HUES64 (cell line): ENCODE data around the gene SLC29A4.
"Not testable (repeated sequence)": the region's sequence is repeated elsewhere in the genome, so short reads cannot be mapped to it uniquely, and the experiment has no call there.

Experiments used
- H3K27ac ChIP-seq: 2 replicates; pipeline ENCODE4 v1.7.0; 2013; ENCODE audit warnings: low read depth, low read length, inconsistent platforms
- H3K27me3 ChIP-seq: 2 replicates; pipeline ENCODE4 v1.6.1; 2013; ENCODE audit warnings: mild to moderate bottlenecking, low read length; ENCODE audit not compliant: insufficient read depth
- H3K36me3 ChIP-seq: 2 replicates; pipeline ENCODE4 v1.6.1; 2013; ENCODE audit warnings: mild to moderate bottlenecking, low read length; ENCODE audit not compliant: insufficient read depth
- H3K4me1 ChIP-seq: 2 replicates; pipeline ENCODE4 v1.6.1; 2013; ENCODE audit warnings: mild to moderate bottlenecking, low read length, moderate library complexity; ENCODE audit not compliant: insufficient read depth
- H3K4me3 ChIP-seq: 2 replicates; pipeline ENCODE4 v1.5.1; 2013; ENCODE audit warnings: mild to moderate bottlenecking, low read length, moderate library complexity
- H3K9ac ChIP-seq: 2 replicates; pipeline ENCODE4 v1.6.1; 2013; ENCODE audit warnings: mild to moderate bottlenecking, low read depth, low read length
- H3K9me3 ChIP-seq: 2 replicates; pipeline ENCODE4 v1.6.1; 2013; ENCODE audit warnings: low read depth, low read length; ENCODE audit not compliant: insufficient read depth
- WGBS: fragments of 150-250, 120-280 bp; methylation state at CpG from one replicate; pipeline ENCODE4 v1.1.7; 2013; ENCODE audit warnings: missing lambda C conversion rate; 5-methylcytosine and 5-hydroxymethylcytosine counted together

The SLC29A4 gene

DNA sequence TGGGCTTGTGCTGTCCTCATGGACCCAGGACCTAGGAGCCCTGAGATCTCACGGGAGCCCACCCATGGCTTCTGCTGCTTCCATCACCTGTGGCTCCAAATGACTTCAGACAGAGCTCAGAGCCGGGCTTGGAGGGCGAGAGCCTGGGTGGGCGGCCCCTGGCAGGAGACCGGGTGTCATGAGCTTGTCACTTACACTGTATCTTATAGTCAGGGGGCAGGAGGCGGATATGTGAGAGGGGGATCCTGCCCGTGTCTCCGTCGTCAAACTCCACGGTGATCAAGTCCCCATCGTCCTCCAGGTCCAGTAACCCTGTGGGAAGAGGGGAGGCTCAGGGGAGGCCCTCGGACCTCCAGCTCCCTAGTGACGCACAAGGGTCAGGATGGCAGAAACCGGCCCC, 33.0 kb downstream of the SLC29A4 start:
- no peaks in the 10 kb centered on the region for H3K4me1 ChIP-seq
- peaks cover 12% of the 10 kb centered on the region; the same call in 1 of the 2 replicates for H3K36me3 ChIP-seq
- no peak overlapping the region for H3K9ac ChIP-seq
- WGBS: 96% methylated on average over 14 of the region's 14 CpGs
- no peak overlapping the region for H3K27ac ChIP-seq
- H3K9me3 ChIP-seq: peaks cover 7% of the 10 kb centered on the region; the same call in 1 of the 2 replicates
- H3K4me3 ChIP-seq: no peak overlapping the region
- H3K27me3 ChIP-seq: no peaks in the 10 kb centered on the region

DNA sequence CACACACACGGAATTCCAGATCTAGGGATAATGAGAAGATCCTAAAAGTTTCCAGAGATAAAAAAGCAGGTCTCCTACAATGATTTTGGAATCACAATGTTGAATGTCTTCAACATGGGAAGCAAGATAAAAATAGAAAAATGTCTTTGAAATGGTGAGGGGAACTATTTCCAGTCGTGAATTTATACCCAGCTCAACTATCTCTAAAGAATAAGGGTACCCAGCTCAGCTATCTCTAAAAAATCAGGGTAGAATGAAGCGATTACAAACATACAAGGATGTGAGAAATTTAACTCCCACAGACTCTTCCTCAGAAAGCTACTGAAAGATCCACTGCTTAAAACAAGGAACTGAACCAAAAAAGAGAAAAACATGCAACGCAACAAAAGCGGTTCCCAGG, 35.9 kb downstream of the SLC29A4 start:
- H3K27ac ChIP-seq, H3K9ac ChIP-seq, H3K36me3 ChIP-seq, H3K9me3 ChIP-seq, H3K4me3 ChIP-seq, H3K27me3 ChIP-seq, H3K4me1 ChIP-seq: not testable (repeated sequence)
- WGBS: 98% methylated on average over 3 of the region's 5 CpGs

DNA sequence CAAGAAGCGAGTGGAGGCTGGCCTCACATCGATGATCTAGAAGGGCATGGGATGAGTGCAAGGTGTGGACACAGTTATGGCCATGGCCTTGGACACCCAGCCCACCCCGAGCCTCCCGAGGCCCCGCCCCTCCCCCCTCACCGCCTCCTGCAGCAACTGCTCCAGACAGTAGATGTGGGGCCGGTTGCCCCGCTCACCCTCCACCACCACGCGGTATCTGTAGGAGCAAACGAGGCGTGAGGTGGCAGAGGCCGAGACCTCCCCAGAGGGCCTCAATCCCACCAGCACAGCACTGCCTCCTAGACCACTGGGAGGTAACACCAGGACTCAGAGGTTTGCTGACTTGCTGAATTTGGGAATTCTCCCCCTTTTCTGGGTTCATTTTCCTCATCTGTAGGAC, 37.6 kb downstream of the SLC29A4 start:
- Histone ChIP-seq H3K9me3 (peaks cover 7% of the 10 kb centered on the region; the same call in 1 of the 2 replicates), H3K27ac (no peak overlapping the region), H3K4me3 (no peak overlapping the region), H3K9ac (no peak overlapping the region), H3K27me3 (no peaks in the 10 kb centered on the region), H3K36me3 (peaks cover 9% of the 10 kb centered on the region; the same call in 1 of the 2 replicates), H3K4me1 (no peaks in the 10 kb centered on the region)
- WGBS: 96% methylated on average over 13 of the region's 13 CpGs

DNA sequence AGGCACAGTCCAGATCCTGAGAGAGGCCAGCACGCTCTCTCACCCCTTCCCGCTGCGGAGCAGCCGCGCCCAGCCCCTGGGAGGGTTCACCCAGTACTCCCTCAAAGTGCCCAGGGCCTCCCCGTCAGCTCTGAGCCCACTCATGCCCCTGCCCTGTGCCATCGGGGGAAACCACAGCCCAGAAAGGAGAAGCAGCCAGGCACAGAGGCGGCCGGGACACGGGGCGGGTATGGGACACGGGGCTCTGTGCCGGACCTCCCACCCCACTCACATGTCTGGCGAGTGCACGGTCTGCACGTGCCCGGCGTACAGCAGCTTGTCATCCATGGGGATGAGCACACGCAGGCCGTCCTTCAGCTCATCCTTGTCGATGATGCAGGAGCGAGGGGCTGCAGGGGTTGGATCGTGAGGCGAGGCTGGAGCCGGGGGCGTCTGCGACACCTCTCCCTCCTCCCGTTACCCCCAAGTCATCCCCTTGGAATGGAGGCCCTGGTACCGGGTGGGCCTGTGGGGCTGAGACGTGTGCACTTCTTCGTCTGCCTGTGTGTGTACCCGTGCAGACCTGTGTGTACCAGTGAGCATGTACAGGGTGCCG, 38.2 kb downstream of the SLC29A4 start:
- Histone ChIP-seq H3K9ac (no peak overlapping the region), H3K4me3 (no peak overlapping the region), H3K4me1 (no peaks in the 10 kb centered on the region), H3K27me3 (no peaks in the 10 kb centered on the region), H3K36me3 (peaks cover 9% of the 10 kb centered on the region; the same call in 1 of the 2 replicates), H3K27ac (no peak overlapping the region), H3K9me3 (peaks cover 7% of the 10 kb centered on the region; the same call in 1 of the 2 replicates)
- 96% methylated on average over 33 of the region's 33 CpGs for WGBS

DNA sequence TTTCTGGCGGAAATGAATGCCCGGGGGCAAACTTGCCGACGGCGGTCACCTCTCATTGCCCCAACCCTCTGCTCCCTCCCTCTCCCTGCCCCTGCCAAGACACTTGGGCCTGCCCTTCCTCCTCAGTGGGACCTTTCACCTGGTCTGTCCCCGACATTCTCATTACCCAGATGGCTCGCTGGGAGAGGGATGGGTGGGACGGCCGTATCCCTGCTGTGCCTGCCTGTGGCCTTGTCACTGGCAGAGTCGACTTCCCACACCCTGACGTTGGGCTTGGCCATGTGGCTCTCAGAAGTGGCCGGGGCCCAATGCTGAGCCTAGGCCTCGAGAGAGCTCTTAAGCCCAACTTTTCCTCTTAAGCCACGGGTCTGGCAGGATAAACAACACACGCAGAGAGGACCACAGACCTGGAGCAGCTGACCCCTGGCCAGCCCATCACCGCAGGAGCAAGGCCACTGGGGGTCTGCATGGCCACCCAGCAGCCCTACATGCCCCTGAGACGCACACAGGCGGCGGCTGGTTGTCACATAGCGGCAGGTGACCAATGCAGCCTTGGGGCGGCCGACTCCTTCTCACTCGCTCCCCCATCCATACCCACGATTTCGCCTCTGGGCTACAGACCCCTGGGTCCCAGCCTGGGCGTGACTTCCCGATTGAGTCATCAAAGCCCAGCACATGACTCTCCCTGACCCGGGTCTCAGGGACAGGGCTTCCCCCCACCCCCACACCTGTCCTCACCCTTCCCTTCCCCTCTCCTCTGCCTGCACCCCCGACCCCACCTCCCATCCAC, 40.1 kb downstream of the SLC29A4 start:
- 87% methylated on average over 28 of the region's 29 CpGs for WGBS
- Histone ChIP-seq H3K4me1 (no peaks in the 10 kb centered on the region), H3K9ac (no peak overlapping the region), H3K27me3 (no peaks in the 10 kb centered on the region), H3K9me3 (peaks cover 7% of the 10 kb centered on the region; the same call in 1 of the 2 replicates), H3K36me3 (peaks cover 9% of the 10 kb centered on the region; the same call in 1 of the 2 replicates), H3K27ac (no peak overlapping the region), H3K4me3 (no peak overlapping the region)

DNA sequence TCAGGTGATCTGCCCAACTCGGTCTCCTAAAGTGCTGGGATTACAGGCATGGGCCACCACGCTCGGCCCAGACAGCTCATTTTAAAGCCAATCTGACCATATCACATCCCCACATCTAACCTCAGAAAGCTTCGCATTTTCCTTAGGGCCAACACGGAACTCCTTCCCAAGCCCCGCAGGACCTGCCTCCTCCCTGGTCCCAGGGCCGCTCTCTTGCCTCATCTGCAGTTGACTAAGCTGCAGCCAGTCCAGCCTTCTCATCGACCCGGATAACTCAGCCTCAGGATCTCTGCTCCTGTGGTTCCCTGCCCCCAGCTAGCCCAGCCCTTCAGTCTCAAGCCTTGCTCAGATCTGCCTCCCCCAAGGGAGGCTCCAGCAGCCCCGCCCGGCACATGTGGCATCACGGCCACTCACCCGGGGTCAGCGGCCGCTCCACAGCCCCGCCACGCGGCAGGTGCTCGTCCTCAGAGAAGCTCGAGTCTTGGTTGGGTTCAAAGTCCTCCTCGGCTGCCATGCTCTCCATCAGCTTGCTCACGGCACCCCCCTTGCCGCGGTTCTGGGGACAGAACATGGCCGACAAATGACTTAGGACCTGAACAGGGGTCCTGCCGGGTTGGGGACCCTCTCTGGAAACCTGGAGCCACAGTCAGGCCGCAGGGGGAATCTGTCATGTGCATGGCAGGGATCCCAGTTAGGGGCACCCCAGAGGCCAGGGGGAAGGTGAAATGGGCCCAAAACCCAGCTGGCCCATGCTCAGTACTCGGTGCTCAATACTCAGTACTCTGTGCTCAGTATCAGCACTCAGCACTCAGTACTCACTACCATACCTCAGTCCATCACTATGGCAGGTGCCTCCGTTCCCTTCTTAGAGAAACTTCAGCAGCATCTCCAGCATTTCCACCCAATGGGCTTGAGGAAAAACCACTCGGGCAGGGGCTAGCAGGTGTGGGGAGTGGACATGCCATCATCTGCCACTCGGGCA, 41.3 kb downstream of the SLC29A4 start:
- not testable (repeated sequence) for H3K27me3 ChIP-seq, H3K9ac ChIP-seq, H3K27ac ChIP-seq, H3K9me3 ChIP-seq, H3K36me3 ChIP-seq, H3K4me3 ChIP-seq, H3K4me1 ChIP-seq
- 94% methylated on average over 30 of the region's 31 CpGs for WGBS

DNA sequence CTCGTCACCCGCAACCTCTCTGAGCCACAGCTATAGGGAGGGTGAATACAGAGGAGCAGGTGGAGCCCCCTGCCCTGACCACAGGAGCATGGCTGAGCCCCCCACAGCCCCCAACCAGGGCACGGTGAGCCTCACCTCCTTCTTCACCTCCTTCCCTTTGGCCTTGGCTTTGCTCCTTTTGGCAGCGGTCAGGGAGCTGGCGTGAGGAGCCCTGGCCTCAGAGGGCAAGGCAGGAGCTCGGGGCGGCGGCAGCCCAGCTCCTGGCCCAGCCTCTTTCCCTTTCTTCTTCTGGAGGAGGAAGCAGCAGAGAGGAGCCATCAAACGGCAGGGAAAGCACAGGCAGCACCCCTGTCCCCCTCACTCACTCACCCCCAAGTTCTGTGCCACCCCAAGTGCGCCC, 42.2 kb downstream of the SLC29A4 start:
- Histone ChIP-seq H3K36me3 (peaks cover 2% of the 10 kb centered on the region; the same call in 1 of the 2 replicates), H3K9ac (no peak overlapping the region), H3K4me3 (no peak overlapping the region), H3K4me1 (no peaks in the 10 kb centered on the region), H3K27ac (no peak overlapping the region), H3K9me3 (no peaks in the 10 kb centered on the region), H3K27me3 (no peaks in the 10 kb centered on the region)
- 96% methylated on average over 10 of the region's 10 CpGs for WGBS

DNA sequence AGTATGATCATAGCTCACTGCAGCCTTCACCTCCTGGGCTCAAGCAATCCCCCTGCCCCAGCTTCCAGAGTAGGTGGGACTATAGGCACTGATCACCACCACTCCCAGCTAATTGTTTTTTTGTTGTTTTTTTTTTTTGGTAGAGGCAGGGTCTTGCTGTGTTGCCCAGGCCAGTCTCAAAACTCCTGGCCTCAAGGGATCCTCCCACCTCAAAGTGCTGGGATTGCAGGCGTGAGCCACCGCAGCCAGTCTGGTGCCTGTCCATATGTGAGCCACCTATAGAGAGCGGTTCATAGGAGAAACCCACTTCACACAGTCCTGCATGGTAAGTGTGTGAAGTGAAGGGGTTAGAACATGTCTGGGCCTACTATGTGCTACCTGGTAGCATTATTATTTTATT, 47.5 kb downstream of the SLC29A4 start:
- H3K27ac ChIP-seq: no peak overlapping the region
- H3K4me3 ChIP-seq: no peak overlapping the region
- no peaks in the 10 kb centered on the region for H3K4me1 ChIP-seq
- no peaks in the 10 kb centered on the region for H3K9me3 ChIP-seq
- no peaks in the 10 kb centered on the region for H3K27me3 ChIP-seq
- peaks cover 3% of the 10 kb centered on the region; the same call in 1 of the 2 replicates for H3K36me3 ChIP-seq
- no peak overlapping the region for H3K9ac ChIP-seq
- 94% methylated on average over 3 of the region's 3 CpGs for WGBS

DNA sequence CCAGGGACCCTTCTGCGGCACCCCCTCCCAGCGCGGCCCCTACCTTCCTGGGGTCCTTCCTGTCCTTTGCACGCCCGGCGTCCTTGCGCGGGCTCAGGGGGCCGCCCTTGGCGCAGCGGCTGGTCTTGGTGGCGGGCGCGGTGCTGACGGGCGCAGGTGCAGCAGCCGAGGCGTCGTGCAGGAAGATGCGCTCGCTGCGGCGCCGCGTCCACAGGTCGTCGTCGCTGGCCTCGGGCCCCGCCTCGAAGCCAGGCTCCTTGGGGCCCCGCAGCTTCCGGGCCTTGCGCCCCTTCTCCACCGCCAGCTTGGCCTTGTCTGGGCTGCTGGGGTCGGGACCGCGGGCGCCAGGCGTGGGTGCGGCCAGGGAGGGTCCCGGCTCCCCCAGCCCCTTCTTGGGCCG, 49.8 kb downstream of the SLC29A4 start:
- no peaks in the 10 kb centered on the region for H3K27me3 ChIP-seq
- H3K9ac ChIP-seq: no peak overlapping the region
- H3K9me3 ChIP-seq: 0 out of 2 replicates have a peak, but pooled peaks cover 4% of the 10 kb centered on the region
- H3K36me3 ChIP-seq: peaks cover 10% of the 10 kb centered on the region; the same call in 1 of the 2 replicates
- no peaks in the 10 kb centered on the region for H3K4me1 ChIP-seq
- H3K4me3 ChIP-seq: no peak overlapping the region
- 96% methylated on average over 43 of the region's 43 CpGs for whole genome bisulfite sequencing
- H3K27ac ChIP-seq: no peak overlapping the region

DNA sequence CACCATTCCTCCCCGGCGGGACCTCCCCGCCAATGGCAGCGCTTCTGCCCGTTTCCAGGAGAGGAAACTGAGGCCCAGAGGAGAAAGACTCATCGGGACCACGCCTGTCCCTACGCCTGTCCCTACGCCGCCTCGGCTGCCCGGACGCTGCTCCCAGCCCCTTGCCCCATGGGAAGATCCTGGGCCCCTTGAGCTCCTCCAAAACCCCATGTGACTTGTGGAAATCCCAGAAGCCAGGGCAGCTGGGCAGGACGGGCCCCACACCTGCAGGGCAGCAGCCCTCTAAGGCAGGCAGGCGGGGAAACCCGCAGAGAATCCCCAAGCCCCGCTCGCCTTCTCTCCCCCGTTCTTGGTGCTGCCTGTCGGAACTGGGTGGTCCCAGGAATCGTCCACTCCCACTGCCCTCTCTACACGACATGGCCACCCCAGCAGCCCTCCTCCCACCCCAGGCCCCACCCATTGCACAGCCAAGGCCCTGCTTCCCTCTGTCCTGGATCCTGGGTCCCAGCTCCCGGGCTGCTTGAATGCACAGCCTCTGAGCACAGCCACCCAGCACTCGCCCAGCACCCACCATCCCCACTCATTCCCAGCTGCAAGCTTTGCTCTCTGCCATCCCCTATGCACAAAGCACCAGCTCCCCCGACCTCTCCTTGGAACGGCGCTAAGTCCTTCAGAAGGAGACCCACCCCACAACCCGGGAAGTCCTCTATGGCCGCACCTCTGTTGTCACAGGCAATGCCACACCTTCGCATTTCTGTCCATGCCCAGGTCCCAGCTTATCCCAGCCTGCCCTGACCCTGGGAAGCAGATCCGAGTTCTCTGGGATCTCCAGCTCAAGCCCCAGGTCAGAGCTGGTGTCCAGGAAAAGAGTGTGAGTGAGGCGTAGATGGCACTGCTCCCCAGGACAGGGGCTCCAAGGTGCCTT, 50.6 kb downstream of the SLC29A4 start:
- Histone ChIP-seq H3K4me3 (no peak overlapping the region), H3K9ac (no peak overlapping the region)
- WGBS: 91% methylated on average over 32 of the region's 32 CpGs

More for the DNA sequence above, 50.6 kb downstream of the SLC29A4 start:
- Histone ChIP-seq H3K36me3 (peaks cover 12% of the 10 kb centered on the region; the same call in 1 of the 2 replicates), H3K27ac (no peak overlapping the region), H3K4me1 (no peaks in the 10 kb centered on the region), H3K27me3 (no peaks in the 10 kb centered on the region), H3K9me3 (0 out of 2 replicates have a peak, but pooled peaks cover 4% of the 10 kb centered on the region)
